ENCODE measurements around the gene RAB1A.

DNA sequence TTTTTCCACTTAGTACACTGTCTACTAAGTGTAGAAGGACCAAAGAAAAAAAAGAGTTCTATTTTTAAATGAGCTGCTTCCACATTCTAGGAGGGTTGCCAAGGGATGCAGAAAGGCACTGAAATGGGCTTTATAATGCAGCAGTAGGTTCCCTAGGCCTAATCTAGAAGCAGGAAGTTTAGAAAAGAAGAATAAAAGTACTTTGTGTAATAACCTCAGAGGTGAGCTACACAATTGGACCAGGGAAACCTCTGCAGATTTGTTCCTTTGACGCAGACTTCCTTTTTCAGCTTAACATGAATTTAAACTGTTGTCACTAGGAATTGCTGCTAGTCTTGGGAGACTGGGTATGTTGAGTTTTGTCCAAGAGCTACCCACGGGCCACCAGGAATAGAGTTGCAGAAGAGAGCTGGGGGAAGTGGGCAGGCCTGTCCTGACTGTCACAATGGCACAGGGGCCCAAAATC, 34.6 kb upstream of the RAB1A start:
- TF ChIP-seq, protein P1, sequence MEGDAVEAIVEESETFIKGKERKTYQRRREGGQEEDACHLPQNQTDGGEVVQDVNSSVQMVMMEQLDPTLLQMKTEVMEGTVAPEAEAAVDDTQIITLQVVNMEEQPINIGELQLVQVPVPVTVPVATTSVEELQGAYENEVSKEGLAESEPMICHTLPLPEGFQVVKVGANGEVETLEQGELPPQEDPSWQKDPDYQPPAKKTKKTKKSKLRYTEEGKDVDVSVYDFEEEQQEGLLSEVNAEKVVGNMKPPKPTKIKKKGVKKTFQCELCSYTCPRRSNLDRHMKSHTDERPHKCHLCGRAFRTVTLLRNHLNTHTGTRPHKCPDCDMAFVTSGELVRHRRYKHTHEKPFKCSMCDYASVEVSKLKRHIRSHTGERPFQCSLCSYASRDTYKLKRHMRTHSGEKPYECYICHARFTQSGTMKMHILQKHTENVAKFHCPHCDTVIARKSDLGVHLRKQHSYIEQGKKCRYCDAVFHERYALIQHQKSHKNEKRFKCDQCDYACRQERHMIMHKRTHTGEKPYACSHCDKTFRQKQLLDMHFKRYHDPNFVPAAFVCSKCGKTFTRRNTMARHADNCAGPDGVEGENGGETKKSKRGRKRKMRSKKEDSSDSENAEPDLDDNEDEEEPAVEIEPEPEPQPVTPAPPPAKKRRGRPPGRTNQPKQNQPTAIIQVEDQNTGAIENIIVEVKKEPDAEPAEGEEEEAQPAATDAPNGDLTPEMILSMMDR (IDR thresholded peaks at IDR 0.05) = no peak
- no peak for TF ChIP-seq POLR2AphosphoS5 (IDR thresholded peaks at IDR 0.05; ENCODE audit: low read depth, low read length)

Data from Panc1 (cell line).